ENCODE measurements around the gene SMIM21. TPM values are rescaled to one million over a fixed set of nuclear protein-coding genes. Genes with fewer than 3 reads are reported as not detected.

The SMIM21 gene
- total RNA-seq, 2 experiments from 2014 or later = not detected

- POLR2A ChIA-PET = no interaction called here
- Mint-ChIP-seq H3K36me3 (ENCODE audit: low read depth) (no peaks in the 10 kb centered on the region), H3K4me1 (no peaks in the 10 kb centered on the region), H3K4me3 (no peak overlapping the region), H3K9me3 (peaks cover 5% of the 10 kb centered on the region), H3K27me3 (peaks cover 1% of the 10 kb centered on the region), H3K27ac (no peak overlapping the region)
- DNase-seq = no peak
- CTCF ChIA-PET = no interaction called here
These were observed 67.3 kb downstream of the SMIM21 start for GRCh38 chr18:75360215-75360614.

Other genes starting within 250 kb of the SMIM21 start
- 10 to 100 TPM; 39.8 to 41.4 TPM for gene PTGR3, start 218.6 kb downstream of the SMIM21 start, total RNA-seq
- gene TSHZ1, start 216.9 kb downstream of the SMIM21 start, total RNA-seq = 10 to 100 TPM; 18.2 to 19.0 TPM